Peyer's patch (tissue), 4 donors: ENCODE measurements around the gene MRNIP. TPM values are rescaled to one million over a fixed set of nuclear protein-coding genes. Genes with fewer than 3 reads are reported as not detected.

Experiments
- DNase-seq, 3 donors: peaks; one replicate each; pipeline ENCODE4 v3.0.0-alpha.2; 2017 to 2019
- H3K27ac ChIP-seq, 4 donors: fragments of 200-600 bp; sonication (generic); one replicate each; pipeline ENCODE4 v1.5.1; 2016 to 2019
- H3K27me3 ChIP-seq, 2 donors: fragments of 200-600 bp; sonication (generic); one replicate each; pipeline ENCODE4 v1.5.1; 2019
- H3K36me3 ChIP-seq, 3 donors: fragments of 200-600 bp; sonication (generic); one replicate each; pipeline ENCODE4 v1.5.1; 2016 to 2019
- H3K4me1 ChIP-seq, 4 donors: fragments of 200-600 bp; sonication (generic); one replicate each; pipeline ENCODE4 v1.5.1; 2016 to 2019
- H3K4me3 ChIP-seq, 4 donors: fragments of 200-600 bp; sonication (generic); 1 replicate in 3 of 4; 2 replicates in 1 of 4; pipeline ENCODE4 v1.5.1; 2016 to 2019; ENCODE audit warnings: mild to moderate bottlenecking in 1 of 4
- H3K9me3 ChIP-seq, 4 donors: fragments of 200-600 bp; sonication (generic); one replicate each; pipeline ENCODE4 v1.5.1; 2016 to 2019; ENCODE audit warnings: mild to moderate bottlenecking in 1 of 4
- POLR2A ChIP-seq, 2 donors: fragments of 450-650 bp; IDR thresholded peaks; one replicate each; pipeline ENCODE4 v1.5.1; 2017; ENCODE audit warnings: antibody characterized with exemption in 2 of 2, mild to moderate bottlenecking in 2 of 2, moderate library complexity in 2 of 2
- total RNA-seq, 4 donors: library from RNA; depleted of rRNA; stranded (reverse); fragments of >200 nt; gene quantifications; one replicate each; pipeline ENCODE4 v1.1.0, GENCODE V29; 2016
- TF ChIP-seq, protein P1 (sequence below), 6 experiments: fragments of 450-650 bp in 4 of 6; fragments of 200-600 bp in 2 of 6; sonication (generic) in 1 of 6; IDR thresholded peaks; one replicate each; pipeline ENCODE4 v1.5.1; 2017 to 2019; ENCODE audit warnings: antibody characterized with exemption in 6 of 6, mild to moderate bottlenecking in 3 of 6, moderate library complexity in 1 of 6

Gene MRNIP
- total RNA-seq, 4 donors from 2014 or later = 21.5 to 120 (median 68.3) TPM

DNA sequence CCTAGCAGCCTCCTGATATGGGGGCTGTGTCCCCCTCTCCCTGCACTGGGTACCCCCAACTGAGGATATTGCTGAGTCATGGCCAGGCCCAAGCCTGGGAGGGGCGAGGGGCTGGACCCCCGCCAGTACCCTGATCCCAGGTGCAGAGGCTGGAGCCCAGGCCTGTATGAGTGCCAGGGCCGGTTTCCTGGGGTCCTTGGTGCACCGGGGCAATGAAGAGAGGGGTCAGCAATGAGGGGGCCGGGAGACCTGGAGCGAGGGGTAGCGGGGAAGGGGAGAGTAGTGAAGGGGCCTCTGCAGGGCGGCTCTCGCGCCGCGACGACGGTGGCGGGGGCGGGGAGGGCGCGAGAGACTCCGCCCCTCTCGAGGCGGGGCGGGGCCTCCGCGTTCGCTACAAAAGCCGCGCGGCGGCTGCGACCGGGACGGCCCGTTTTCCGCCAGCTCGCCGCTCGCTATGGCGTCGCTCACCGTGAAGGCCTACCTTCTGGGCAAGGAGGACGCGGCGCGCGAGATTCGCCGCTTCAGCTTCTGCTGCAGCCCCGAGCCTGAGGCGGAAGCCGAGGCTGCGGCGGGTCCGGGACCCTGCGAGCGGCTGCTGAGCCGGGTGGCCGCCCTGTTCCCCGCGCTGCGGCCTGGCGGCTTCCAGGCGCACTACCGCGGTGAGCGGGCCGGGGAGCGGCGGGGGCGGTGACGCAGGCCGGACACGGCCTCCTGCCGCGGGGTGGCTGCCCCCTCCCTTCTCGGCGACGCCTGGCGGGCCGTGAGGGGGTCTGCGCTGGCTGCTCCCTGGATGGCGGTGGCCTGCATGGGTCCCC is 37.9 kb downstream of the MRNIP start, which contains the start of gene SQSTM1:
TSS of gene SQSTM1 (plus strand) at position 423 of the 815 bp plus-strand sequence. CDS start at position 455, 32 bp downstream.
- DNase-seq = peak; percentile 75 to 92 (median 91)
- Histone ChIP-seq H3K36me3 (peaks cover 0 to 37% (median 0%) of the 10 kb centered on the region in 3 donors), H3K4me3 (peak within 1 kb of the TSS; percentile 77 to 96 (median 84)), H3K27me3 (no peaks in the 10 kb centered on the region), H3K27ac (peak within 1 kb of the TSS; percentile 93 to 100 (median 96)), H3K9me3 (no peaks in the 10 kb centered on the region), H3K4me1 (peaks cover 7 to 77% (median 32%) of the 10 kb centered on the region in 4 donors)
- TF ChIP-seq, protein P1, sequence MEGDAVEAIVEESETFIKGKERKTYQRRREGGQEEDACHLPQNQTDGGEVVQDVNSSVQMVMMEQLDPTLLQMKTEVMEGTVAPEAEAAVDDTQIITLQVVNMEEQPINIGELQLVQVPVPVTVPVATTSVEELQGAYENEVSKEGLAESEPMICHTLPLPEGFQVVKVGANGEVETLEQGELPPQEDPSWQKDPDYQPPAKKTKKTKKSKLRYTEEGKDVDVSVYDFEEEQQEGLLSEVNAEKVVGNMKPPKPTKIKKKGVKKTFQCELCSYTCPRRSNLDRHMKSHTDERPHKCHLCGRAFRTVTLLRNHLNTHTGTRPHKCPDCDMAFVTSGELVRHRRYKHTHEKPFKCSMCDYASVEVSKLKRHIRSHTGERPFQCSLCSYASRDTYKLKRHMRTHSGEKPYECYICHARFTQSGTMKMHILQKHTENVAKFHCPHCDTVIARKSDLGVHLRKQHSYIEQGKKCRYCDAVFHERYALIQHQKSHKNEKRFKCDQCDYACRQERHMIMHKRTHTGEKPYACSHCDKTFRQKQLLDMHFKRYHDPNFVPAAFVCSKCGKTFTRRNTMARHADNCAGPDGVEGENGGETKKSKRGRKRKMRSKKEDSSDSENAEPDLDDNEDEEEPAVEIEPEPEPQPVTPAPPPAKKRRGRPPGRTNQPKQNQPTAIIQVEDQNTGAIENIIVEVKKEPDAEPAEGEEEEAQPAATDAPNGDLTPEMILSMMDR (IDR thresholded peaks at IDR 0.05) = peak in 4 of 6 experiments; percentile 20 to 45 (median 38)
- TF ChIP-seq POLR2A (IDR thresholded peaks at IDR 0.05) = peak; percentile 99

DNA sequence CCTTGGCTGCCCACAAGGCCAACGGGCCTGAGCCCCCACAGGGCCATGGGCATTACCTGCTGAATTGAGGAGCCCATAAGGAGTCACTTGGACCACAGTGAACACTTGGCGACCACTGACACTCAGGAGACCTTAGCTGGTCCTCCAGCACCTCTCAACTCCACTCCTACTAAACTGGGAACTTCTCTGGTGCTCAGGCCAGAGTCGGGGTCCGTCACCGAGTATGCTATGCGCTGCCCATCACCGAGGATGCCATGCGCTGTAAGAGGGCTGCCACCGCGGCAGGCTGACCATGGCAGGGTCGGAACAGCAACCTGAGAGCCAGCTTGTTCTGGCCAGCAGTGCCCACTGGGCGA is 38.5 kb downstream of the MRNIP start:
- H3K4me3 ChIP-seq = peak overlapping the region; percentile 77 to 96 (median 84)
- peak overlapping the region; percentile 93 to 100 (median 96) for H3K27ac ChIP-seq
- no peak for TF ChIP-seq POLR2A (IDR thresholded peaks at IDR 0.05)
- TF ChIP-seq, protein P1 (IDR thresholded peaks at IDR 0.05) = no peak
- peaks cover 7 to 71% (median 32%) of the 10 kb centered on the region in 4 donors for H3K4me1 ChIP-seq
- no peak for DNase-seq
- H3K36me3 ChIP-seq = peaks cover 0 to 31% (median 0%) of the 10 kb centered on the region in 3 donors
- H3K9me3 ChIP-seq = no peaks in the 10 kb centered on the region
- H3K27me3 ChIP-seq = no peaks in the 10 kb centered on the region

DNA sequence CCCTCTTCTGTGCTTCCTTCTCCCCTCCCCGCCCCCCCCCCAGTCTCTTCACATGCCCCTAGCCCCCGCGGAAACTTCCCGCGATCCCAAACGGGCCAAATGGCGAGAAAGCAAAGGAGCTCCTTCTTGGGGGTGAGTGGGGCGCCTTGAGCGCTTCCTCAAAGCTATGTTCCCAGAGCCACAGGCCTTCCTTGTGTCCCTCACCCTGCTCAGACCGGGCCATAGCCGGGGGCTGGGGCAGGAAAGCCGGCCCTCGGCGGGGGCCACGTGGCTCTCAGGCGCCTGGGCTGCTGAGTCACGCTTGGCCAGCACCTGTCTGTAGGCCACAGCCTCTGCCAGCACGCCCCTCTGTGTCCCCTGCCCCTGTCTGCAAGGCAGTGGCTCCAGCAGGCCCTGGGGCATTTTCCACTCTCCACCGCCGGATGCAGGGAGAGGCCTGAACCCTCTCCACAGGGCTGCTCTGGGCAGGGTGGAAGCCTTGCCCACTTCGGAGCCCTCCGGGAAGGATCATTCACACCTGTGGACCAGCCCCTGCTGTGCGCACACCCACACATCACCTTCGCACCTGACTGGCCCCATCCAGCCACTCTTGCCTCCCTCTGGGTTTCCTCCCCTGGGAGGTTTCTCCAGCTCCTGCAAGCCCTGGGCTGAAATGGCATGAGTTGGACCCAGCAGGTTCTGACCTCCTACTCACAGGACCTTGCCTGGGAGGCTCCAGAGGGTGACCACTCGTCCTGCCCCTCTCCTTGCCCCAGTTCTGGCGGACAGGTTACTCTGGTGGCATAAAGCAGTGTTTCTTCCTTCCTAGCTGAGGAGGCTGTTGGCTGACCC is 39.1 kb downstream of the MRNIP start:
- Histone ChIP-seq H3K4me3 (peak overlapping the region; percentile 77 to 96 (median 84)), H3K9me3 (no peaks in the 10 kb centered on the region), H3K4me1 (peaks cover 7 to 65% (median 32%) of the 10 kb centered on the region in 4 donors), H3K27me3 (no peaks in the 10 kb centered on the region), H3K36me3 (peaks cover 0 to 25% (median 0%) of the 10 kb centered on the region in 3 donors), H3K27ac (peak overlapping the region; percentile 93 to 100 (median 96))
- peak; percentile 70 to 86 (median 82) for DNase-seq
- TF ChIP-seq, protein P1 (IDR thresholded peaks at IDR 0.05) = no peak

DNA sequence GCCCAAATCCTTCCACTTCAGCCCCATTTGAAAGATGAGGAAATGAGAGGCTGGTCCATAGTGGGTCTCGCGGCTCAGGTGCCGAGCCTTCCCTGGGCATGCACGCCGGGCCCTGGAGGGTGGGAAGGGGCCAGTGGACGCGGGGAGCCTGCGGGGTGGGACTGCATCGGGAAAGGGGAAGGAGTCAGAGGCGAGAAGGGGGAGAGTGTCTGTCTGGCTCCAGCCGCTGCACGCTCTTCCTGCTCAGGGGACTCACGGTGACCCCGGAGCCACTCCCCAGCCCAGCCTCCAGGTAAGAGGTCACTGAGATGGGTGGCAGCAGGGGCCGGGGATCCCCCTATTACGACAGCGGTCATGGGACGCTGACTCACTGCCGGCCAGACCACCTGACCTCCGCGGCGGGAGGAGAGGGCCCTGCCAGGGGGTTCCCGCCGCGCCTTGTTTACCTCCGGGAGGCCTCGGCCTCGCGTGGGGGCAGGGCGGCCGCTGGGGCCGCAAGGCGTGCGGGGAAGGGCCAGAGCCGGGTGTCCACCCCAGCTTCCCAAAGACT is 39.8 kb downstream of the MRNIP start:
- Histone ChIP-seq H3K4me1 (peaks cover 7 to 58% (median 32%) of the 10 kb centered on the region in 4 donors), H3K27ac (peak overlapping the region; percentile 93 to 100 (median 96)), H3K36me3 (peaks cover 0 to 18% (median 0%) of the 10 kb centered on the region in 3 donors), H3K9me3 (no peaks in the 10 kb centered on the region), H3K27me3 (no peaks in the 10 kb centered on the region), H3K4me3 (peak overlapping the region; percentile 37 to 84 (median 66))
- DNase-seq = peak; percentile 94 to 98 (median 98)
- TF ChIP-seq POLR2A (IDR thresholded peaks at IDR 0.05) = peak; percentile 10 to 72
- TF ChIP-seq, protein P1 (IDR thresholded peaks at IDR 0.05) = no peak
